Activated effector memory CD4-positive, alpha-beta T cell treated with Interleukin-2 at 50 U/mL for 16 hours (primary cell): ENCODE results near the gene DLX5.

Source experiments
- DNase-seq: peaks from one replicate; pipeline ENCODE4 v3.0.0-alpha.2; 2020

Gene DLX5

DNA sequence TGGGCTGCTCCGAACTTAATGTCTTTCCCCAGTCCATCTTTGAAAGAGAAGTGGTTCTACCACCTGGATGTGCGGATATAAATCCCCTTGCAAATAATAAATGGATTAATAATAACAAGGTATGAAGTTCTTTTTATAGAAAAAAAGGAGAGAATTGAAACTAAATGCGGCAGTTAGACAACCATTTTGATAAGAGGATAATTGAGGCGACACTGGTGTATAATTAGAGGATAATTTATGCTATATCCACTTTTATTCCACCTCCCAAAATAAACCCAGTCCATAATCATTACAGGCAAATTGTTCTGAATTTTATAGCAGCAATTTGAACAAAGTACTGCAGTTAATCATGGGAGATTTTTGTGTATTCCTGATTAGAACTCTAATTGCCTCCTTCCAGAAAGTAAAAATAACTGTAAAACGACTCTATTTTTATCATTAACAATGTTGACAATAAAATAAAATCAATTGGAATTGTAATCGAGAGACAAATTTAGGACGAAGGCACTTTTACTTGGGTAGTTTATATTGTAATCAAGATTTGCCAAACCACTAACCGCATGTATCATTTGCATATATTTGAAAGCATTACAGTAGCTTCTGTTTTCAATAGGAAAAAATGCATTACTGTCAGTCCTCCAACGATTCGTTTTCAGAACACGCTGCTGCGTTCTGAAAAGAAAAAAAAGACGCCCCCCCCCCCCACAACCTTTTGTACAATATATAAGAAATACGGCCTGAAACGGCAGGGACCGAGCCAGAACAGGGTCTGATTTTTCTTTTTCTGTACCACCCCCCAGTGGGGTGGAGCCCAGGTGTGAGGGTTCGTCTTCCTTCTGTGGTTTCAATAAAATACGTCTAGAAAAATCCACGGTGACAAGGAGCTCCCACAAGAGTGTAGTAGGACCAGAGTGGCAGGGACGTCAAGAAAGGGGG, 20.1 kb downstream of the DLX5 start:
- DNase-seq = no peak

DNA sequence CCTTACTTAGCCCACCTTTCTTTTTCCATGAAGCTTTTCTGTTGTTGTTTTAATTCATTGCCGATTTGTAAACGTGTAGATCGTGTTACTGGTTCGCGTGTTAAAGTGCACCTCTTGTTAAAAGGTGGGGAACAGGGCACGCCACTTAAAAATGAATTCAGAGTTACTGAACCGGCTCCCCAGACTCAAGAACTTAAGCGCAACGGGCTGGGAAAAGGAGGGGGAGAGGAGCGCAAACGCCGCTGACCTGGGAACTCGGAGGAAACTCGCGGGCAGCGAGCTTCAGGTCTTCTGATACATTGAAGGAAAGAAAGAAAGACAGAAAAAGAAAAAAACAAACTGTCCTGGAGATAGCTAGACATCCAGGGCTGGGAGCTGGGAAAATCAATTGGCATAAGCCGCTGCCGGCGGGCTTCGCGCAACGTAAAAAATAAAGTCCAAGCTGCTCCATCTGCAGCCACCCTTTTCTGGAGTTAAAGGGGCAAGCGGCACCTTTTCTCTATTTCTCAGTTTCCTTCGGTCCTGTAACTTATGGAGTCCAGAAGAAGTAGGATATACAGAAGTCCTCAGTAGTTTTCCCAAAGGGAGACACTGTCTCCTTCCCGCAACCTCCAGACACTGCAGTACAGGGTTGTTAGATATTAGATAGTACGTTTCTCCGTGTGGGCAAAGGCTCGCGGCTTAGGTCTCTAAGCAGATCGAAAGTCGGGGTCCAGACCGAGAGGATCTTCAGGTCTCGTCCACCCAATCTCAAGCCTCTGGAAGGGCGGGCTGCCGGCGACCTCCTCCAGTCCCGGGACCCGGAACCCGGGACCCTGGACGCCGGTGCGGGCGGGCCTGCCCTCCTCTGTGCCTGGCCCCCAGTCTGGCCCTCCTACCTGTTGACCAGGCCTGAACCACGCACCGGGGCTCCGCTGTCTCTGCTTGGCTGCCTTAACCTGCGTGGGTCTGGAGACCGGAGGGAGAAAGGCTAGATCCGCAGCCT, 21.1 kb downstream of the DLX5 start:
- no peak for DNase-seq

- DNase-seq = no peak
Observed at GRCh38 chr7:97002555-97003261, 21.9 kb downstream of the DLX5 start.

DNA sequence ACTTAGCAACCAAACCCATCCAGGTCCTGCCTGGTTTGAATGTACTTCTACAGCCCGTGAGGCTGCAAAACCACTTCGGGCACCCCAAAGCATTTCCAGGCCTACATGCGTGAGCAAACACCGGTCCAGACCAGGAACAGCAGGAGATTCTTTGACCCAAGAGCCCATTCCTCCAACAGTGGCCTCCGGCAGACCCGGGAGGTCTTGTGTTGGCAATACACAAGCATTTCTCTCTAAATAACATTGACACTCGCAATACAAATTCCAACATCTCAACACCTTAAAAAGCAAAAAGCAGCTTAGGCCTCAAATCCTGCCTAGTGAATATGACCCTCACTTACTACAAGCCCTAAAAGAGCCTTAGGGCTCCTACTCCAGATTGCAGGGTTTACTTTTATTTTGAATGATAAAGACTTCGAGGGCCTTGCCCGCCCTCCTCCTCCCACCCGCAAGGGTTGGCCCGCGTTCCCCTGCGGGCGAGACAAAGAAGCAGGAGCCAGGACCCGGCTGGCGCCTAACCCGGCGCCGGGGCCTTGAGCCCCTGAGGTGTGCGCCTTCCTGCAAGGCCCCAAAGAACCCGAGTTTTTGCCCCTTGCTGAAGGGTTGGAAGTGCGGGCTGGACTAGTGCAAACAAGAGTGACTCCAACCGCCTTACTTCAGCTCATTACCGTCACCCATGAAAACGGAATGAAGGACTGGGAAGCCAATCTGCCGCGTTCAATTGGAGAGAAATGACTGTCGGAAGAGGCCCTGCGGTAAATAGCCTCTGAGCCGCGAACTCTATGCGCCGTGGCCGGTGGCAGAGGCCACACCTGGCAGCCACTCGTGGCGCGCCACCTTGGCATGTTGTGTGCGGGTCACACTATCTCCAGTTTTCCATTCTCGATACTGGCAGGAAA, 22.7 kb downstream of the DLX5 start:
- DNase-seq = no peak

DNA sequence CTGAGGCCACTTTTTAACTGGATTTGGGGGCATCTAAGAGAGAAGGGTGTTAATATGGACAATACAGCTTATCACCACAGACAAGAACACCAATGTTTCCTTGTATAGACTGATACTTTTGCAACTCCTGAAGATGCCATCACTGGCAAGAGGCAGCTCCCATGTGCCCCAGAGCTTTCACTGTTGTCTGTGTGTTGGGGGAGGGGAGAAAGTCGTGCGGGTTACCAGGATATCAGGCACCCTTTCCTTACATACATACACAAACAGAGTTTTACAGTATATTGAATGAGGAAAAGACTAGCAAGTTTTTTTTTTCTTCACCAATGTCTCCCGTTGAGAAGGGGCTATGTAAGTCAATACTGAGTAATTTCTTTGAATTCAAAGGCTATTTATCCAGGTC, 23.4 kb downstream of the DLX5 start:
- DNase-seq = no peak

DNA sequence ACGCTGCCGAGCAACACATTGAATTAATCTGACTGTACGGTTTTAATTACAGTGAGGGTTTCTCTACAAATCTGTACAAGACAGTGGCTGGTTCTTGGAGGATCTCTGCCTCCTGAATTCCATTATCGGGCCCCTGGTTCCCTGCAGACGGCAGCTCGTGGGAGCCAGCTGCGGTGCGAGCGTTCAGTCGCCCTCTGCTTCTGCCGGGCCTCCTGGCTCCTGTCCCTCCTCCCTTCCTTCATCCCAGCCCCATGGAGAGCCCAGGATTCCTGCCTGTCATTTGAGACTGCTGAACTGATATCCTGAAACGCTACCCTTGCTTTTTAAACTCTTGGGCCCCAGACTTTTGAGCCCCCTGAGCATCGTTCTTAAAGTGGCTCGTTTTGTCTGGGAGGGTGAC, 25.9 kb downstream of the DLX5 start:
- DNase-seq = no peak

- no peak for DNase-seq
Observed at GRCh38 chr7:96998333-96998732, 26.3 kb downstream of the DLX5 start.

- DNase-seq = no peak
Observed at GRCh38 chr7:96997512-96998032, 27.1 kb downstream of the DLX5 start.

DNA sequence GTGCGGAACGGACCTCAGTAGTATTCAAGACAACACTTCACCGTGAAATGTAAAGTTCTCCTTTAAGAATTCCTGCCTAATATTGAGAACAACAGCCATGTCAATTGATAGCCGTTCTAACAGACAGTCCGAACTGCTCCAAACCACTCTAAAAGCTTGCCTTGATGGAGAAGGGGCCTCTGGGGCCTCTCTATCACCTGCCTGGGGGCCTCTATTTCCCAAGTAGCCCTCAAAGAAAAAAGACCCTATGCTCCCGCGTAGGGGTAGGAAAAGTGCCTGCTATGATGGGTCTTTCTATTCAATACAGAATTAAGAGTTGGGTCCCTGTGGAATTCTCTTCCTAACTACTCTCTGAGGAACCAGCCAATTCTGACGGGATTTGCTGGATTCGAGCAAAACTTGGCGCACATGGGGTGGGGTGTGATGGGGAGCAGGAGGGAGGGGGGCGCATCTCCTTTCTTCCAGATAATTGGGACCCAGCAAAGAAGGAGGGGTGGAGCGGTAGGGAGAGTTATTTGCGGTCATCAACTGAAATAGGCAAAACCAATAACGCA, 27.6 kb downstream of the DLX5 start:
- DNase-seq = no peak

DNA sequence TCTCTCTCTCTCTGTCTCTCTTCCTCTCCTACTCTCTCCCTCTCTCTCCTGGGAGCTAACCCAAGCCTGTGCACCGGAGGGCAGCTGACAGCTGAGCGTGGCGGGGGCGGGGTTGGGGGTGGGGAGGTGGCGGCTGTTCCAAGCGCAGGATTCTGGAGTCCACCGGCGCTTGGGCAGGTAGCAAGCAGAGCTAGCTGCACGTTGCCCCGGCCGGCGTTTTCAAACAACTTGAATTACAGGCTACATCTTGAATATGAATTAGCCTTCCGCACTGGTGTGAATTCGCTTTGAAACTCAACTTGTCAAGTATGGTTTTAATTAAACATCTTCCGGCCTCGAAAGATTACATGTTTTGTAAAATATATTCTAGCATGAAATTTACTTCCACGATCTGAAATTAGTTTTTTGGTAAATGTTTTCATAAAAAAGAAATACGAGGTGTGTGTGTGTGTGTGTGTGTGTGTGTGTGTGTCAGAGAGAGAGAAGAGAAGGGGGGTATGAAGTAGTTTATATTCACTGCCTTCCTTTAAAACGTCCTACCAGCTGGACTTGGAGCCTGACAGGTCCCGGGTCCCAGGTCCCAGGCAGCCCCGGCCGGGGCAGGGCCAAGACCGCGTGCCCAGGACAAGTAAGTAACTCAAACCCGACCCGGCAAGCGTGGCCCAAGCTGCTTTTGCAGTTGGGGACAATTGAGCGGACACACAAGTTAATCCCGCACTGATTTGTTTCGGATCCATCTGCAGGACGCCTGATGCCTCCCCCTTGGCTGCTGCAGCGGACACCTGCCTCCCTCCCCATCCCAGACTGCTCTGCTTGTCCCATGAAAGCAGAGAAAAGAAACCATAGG, 28.3 kb downstream of the DLX5 start:
- no peak for DNase-seq

DNA sequence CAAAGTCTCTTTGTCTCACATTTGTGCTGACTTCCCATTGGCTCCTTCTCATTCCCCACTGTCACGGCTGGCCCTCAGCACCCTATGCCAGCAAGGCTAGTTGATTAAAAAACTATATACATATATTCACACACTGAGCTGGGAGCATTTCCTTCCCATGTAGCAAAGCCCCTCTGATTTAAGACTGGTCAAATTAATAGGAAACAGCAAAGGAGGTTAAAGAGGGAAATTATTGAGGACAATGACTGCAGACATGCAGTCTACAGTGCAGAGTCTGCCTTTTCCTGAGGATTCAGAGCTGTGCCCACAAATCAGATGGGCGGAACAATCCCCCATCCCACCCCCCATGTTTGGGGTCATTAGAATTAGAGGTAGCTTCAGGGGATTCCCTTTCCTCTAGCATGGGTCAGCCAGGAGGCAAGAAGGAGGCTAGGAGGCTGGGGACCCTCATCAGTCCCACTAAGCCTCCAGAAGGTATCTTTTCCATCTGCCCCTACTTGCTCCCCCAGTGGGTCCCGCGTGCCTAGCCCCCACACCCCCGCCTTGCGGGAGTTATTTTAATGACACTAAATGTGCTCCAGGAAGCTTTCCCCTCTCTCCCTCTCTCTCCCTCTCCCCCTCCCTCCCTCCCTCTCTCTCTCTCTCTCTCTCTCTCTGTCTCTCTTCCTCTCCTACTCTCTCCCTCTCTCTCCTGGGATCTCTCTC, 29.1 kb downstream of the DLX5 start:
- no peak for DNase-seq

DNA sequence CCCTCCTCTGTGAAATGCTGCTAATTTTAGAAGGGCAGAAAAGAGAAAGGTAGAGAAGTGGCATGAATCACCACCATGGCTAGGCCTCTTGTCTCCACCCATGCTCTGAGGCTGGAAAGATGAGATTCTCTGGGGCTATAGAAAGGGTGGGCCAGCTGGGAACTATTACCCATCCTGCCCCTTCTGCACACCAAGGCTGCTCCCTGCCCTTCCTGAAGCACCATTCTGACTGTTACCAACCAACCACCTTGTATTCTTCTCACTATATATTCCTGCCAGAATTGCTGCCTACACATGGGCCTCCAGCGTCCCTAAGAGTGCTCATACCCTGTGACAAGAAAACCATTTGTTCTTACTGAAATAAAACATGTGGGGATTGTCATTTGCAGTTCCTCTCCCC, 30.7 kb downstream of the DLX5 start:
- DNase-seq = no peak

- DNase-seq = no peak
Observed at GRCh38 chr7:96993094-96993865, 31.4 kb downstream of the DLX5 start.

- DNase-seq = no peak
Observed at GRCh38 chr7:96992192-96993005, 32.2 kb downstream of the DLX5 start.

DNA sequence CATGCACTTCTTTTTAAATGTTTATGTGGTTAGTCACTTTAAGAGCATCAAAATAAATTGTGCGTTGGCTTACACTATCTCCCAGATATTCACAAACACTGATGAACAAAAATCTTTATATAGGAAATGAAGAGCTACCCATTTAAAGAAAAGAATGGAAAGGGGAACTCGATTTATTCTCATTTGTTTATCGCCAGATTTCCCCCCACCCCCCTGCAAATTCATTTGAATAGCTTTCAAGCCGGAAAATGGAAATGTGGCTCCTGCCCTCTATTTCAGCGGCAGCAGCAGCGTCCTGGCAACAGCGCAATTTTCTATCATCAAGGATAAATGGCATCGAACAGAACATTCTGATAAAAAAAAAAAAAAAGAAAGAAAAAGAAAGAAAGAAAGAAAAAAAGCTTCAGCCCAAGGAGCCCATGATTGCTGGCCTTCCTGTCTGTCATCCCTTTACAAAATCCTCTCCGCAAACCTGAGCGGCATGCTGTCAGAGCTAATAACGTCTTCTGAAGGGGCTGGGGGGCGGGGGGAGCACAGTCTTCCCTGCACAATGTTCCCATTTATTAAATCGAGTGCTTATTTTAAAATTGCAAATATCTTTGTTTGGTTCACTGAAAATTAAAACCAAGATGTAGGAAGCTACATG, 33.0 kb downstream of the DLX5 start:
- no peak for DNase-seq

DNA sequence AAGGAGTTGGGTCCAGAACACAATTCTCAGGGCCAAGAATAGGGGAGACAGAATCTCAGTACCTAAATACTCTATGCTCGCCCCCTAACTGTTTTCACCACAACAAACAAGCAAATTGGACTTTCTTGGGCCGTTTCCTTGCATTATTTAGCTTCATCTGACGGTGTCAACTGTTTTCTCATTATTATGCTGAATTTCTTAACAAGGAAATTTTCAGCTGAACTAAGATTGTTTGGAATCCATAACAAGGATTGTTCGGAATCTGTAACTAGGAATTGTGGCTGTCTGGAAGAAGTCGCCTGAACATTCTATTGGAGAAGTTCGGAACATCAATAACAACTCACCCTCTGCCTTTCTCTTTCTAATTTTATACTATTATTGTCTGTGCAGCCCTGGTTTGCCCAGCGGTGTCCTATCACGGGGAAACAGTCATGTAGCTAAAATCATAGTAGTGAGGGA, 34.7 kb downstream of the DLX5 start:
- no peak for DNase-seq

DNA sequence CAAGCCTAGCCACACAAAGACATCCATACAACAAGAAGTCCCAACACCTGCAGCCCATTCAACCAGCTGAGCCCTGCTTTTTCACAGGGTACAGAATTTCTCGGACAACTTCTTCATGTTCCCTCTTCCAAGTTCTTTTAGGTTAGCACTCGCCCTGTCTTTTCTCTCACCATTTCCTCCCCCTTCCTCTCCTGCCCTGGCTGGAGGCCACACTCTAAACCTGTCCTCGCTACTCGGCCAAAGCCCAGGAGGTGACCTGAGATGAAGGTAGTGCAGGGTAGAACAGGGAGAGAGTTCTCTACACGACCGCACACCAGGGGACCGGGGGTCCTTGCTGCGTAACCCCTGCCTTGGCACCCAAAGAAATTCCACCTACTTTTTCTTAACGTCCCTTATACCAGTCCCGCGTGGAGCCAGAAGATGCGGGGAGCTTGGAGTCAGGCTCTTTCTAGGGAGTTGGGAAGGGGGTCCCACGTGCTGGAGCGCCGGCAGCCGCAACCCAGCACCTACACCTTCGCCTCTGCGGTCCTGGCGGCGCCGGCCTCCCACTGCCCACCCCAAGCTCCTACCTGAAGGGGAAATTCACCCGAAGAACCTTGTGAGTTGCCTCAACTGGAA, 35.3 kb downstream of the DLX5 start:
- no peak for DNase-seq
